ENCODE results near the gene ATXN7L2. TPM values are rescaled to one million over a fixed set of nuclear protein-coding genes. Genes with fewer than 3 reads are reported as not detected.

Gene ATXN7L2
- 7.3 TPM for total RNA-seq
- 5.7 TPM for polyA plus RNA-seq (ENCODE audit: insufficient read depth, low read depth, low replicate concordance)
- long read RNA-seq, donor 1, result 0 reads
- long read RNA-seq, donor 2, result 0 reads
- long read RNA-seq, donor 3, partial matches to known transcripts, result 0 of 1 reads
- long read RNA-seq, donor 3, other reads (novel, unspliced or antisense), result 0 of 1 reads
- long read RNA-seq, donor 4, result 0 reads
- long read RNA-seq, donor 5, result 0 reads
- long read RNA-seq, donor 6, partial matches to known transcripts, result 0 of 1 reads
- long read RNA-seq, donor 6, other reads (novel, unspliced or antisense), result 0 of 1 reads
- long read RNA-seq, donor 7, partial matches to known transcripts, result 2 of 6 reads
- long read RNA-seq, donor 7, other reads (novel, unspliced or antisense), result 4 of 6 reads
- long read RNA-seq, donor 8, result 0 reads
- long read RNA-seq, donor 9, partial matches to known transcripts, result 0 of 1 reads
- long read RNA-seq, donor 9, other reads (novel, unspliced or antisense), result 0 of 1 reads
- long read RNA-seq, donor 10, partial matches to known transcripts, result 0 of 2 reads
- long read RNA-seq, donor 10, other reads (novel, unspliced or antisense), result 0 of 2 reads

GRCh38 chr1:109483672-109484518 lies at the start of gene ATXN7L2:
Gene ATXN7L2 (plus strand): TSS chr1:109483905. CDS start chr1:109483954, 49 bp downstream.
- no peaks in the 10 kb centered on the region for H3K27me3 ChIP-seq (ENCODE audit: control insufficient read depth, insufficient read depth, low read length)
- peaks cover 0 to 14% (median 12%) of the 10 kb centered on the region in 3 donors for H3K4me1 ChIP-seq (ENCODE audit: control insufficient read depth in 2 of 3, insufficient read depth in 2 of 3, low read depth in 1 of 3, low read length in 3 of 3)
- no peak for TF ChIP-seq CTCF (IDR thresholded peaks at IDR 0.05; ENCODE audit: borderline replicate concordance, extremely low read depth, insufficient read depth)
- H3K36me3 ChIP-seq (ENCODE audit: control insufficient read depth in 2 of 3, insufficient read depth in 3 of 3, low read length in 3 of 3), result peaks cover 0 to 5% (median 4%) of the 10 kb centered on the region in 3 donors
- intact Hi-C loops (cut with DNase I), result no loop called here
- peak; percentile 95 to 99 (median 98) for DNase-seq
- no peak for FAIRE-seq
- peak within 1 kb of the TSS; percentile 85 to 93 for H3K27ac ChIP-seq (ENCODE audit: low read depth in 2 of 2, low read length in 2 of 2)
- peak within 1 kb of the TSS; percentile 79 to 94 (median 86) for H3K4me3 ChIP-seq (ENCODE audit: low read length in 3 of 3)
- no peaks in the 10 kb centered on the region for H3K9me3 ChIP-seq (ENCODE audit: control insufficient read depth in 2 of 3, insufficient read depth in 1 of 3, low read length in 3 of 3)
- peak within 1 kb of the TSS; percentile 33 to 90 (median 53) for H3K9ac ChIP-seq (ENCODE audit: low read length in 3 of 3)

- no peak for TF ChIP-seq CTCF (IDR thresholded peaks at IDR 0.05; ENCODE audit: borderline replicate concordance, extremely low read depth, insufficient read depth)
- DNase-seq (no peak), FAIRE-seq (no peak)
- H3K9me3 ChIP-seq (ENCODE audit: control insufficient read depth in 2 of 3, insufficient read depth in 1 of 3, low read length in 3 of 3), result no peaks in the 10 kb centered on the region
- intact Hi-C loops (cut with DNase I), result no loop called here
- H3K9ac ChIP-seq (ENCODE audit: low read length in 3 of 3), result no peak overlapping the region
- no peak overlapping the region for H3K4me3 ChIP-seq (ENCODE audit: low read length in 3 of 3)
- H3K36me3 ChIP-seq (ENCODE audit: control insufficient read depth in 2 of 3, insufficient read depth in 3 of 3, low read length in 3 of 3), result no peaks in the 10 kb centered on the region
- no peak overlapping the region for H3K27ac ChIP-seq (ENCODE audit: low read depth in 2 of 2, low read length in 2 of 2)
- H3K27me3 ChIP-seq (ENCODE audit: control insufficient read depth, insufficient read depth, low read length), result no peaks in the 10 kb centered on the region
- peaks cover 0 to 14% (median 3%) of the 10 kb centered on the region in 3 donors for H3K4me1 ChIP-seq (ENCODE audit: control insufficient read depth in 2 of 3, insufficient read depth in 2 of 3, low read depth in 1 of 3, low read length in 3 of 3)
Observed at GRCh38 chr1:109434484-109434883, 49.2 kb upstream of the ATXN7L2 start.

GRCh38 chr1:109438798-109439297 lies 44.9 kb upstream of the ATXN7L2 start:
- Histone ChIP-seq H3K9ac (ENCODE audit: low read length in 3 of 3) (no peak overlapping the region), H3K36me3 (ENCODE audit: control insufficient read depth in 2 of 3, insufficient read depth in 3 of 3, low read length in 3 of 3) (no peaks in the 10 kb centered on the region), H3K9me3 (ENCODE audit: control insufficient read depth in 2 of 3, insufficient read depth in 1 of 3, low read length in 3 of 3) (no peaks in the 10 kb centered on the region), H3K4me3 (ENCODE audit: low read length in 3 of 3) (no peak overlapping the region), H3K27ac (ENCODE audit: low read depth in 2 of 2, low read length in 2 of 2) (no peak overlapping the region), H3K4me1 (ENCODE audit: control insufficient read depth in 2 of 3, insufficient read depth in 2 of 3, low read depth in 1 of 3, low read length in 3 of 3) (peaks cover 0 to 6% (median 3%) of the 10 kb centered on the region in 3 donors), H3K27me3 (ENCODE audit: control insufficient read depth, insufficient read depth, low read length) (no peaks in the 10 kb centered on the region)
- FAIRE-seq (no peak), DNase-seq (peak in 1 of 5 donors; percentile 2)
- intact Hi-C loops (cut with DNase I), result no loop called here
- TF ChIP-seq CTCF (IDR thresholded peaks at IDR 0.05; ENCODE audit: borderline replicate concordance, extremely low read depth, insufficient read depth), result no peak
